ENCODE data around the gene KXD1.

Gene KXD1

GRCh38 chr19:18603958-18604819 is 46.5 kb downstream of the KXD1 start:
- DNase-seq: no peak

- no peak for DNase-seq
Measured at GRCh38 chr19:18604820-18605159, 47.1 kb downstream of the KXD1 start.

GRCh38 chr19:18605196-18605545 is 47.5 kb downstream of the KXD1 start:
- no peak for DNase-seq

DNA sequence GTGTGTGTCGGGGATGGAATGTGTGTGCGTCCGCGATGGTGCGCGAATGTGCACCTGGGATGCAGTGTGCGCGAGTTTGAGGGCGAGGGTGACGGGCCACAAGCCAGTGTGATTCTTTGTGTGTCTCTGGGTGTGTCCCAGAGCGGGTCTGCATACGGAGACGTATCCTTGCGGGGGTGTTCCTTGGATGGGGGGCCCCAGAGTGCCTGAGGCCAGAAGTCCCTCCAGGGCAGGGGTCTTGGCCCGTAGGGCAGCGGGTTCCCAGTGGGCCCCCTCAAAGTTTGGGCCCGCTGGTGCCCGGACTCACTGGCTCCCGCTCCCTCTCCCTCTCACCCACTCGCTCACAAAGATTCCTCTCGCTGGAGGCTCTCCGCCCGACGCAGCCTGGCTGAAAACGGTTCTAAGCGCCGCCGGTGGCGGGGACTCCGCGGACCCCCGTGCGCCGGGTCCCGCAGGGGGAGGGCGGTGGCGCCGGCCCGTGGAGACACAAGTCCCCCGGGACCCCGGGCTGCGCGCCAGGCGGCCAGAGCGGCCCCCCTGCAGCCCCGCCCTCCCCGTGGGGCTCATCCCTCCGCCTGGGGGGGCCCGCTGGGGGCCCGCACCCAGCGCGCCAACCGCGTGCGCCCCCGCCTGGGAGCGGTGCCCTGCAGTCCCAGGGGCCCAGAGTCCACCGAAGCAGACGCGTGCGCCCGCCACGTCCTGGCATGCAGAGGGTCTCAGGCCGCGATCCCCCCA is 48.0 kb downstream of the KXD1 start:
- no peak for DNase-seq

DNA sequence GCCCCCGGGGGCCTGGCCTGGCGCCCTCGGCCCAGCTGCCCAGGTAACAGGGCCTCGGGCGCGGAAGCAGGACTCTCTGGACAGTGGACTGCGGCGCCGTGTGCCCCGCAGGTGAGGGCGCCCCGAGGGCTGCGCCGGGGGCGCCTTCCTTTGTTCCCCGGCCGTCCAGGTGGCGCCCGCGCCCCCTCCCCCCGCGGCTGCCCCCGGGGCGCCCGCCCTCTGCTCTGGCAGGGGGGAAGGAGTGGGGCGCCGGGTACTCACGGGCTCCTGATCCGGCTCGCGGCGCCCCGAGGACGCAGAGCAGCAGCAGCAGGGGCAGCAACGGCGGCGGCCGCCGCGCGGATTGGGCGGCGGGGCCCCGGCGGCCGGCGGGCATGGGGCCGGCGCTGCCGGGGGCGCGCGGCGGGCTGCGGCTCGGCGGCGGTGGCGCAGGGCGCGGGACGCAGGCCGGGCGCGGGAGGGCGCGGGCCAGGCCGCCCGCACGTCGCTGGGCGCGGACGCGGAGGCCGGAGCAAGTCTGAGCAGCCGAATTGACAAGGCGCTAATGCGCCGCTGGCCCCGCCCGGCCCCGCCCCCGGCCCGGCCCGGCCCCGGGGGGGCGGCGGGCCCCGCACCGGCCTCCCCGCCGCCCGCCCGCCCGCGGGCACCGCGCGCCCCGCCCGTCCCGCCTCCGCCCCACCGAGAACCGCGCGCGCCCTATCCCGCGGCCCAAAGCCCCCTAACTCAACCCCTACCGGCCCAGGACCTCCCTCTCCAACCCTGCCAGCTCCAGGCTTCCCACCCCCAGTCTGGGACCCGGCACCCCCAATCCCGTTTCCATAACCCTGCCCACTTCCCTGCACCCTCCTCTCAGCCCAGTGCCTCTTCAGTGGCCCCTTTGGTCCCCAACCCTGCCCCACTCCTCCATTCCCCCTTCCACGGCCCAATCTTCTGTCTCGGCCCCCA is 48.9 kb downstream of the KXD1 start, which contains the start of gene CRLF1:
TSS of gene CRLF1 (minus strand) at position 519 of the 945 bp plus-strand sequence. CDS start at position 376, 143 bp downstream.
- DNase-seq: no peak

DNA sequence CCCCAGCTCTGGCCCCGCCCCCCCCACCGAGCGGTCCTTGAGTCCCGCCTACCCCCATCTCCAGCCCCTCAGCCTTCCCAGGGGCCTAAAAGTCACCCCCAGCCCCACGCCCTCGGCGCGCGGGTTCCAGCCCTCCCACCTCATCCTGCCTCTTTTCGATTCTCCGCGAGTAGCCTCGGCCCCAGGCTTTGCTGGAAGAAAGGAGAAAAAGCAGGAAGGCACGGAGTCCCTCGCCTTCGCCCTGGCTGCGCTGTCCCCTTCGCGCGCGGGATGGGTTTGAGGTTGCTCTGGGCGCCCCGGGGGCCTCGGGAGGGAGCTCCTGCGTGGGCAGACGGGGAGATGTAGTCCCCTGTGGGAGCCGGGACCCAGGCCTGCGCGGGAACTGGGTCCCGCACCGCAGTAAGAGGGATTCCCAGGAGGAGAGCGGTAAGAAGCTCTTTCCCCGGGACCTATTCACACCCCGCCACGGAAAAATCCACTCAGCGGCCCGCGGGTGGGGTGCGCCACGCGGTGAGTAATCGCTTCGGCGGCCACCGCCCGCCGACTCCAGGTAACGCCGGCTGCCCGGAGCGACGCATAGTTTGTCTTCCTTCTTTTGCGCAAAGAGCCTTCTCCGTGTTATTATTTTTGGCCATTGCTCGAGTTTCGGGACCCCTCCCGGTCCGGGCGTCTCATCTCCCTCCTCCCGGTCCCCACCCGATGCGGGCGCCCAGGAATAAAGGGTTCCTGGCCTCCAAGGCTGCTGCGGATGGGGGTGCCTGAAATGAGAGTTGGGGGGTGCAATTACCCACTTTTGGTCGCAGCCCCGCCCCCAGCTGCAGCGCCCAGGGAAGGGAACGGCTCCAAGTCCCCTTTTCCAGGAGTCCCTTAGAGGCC is 49.8 kb downstream of the KXD1 start:
- no peak for DNase-seq

DNA sequence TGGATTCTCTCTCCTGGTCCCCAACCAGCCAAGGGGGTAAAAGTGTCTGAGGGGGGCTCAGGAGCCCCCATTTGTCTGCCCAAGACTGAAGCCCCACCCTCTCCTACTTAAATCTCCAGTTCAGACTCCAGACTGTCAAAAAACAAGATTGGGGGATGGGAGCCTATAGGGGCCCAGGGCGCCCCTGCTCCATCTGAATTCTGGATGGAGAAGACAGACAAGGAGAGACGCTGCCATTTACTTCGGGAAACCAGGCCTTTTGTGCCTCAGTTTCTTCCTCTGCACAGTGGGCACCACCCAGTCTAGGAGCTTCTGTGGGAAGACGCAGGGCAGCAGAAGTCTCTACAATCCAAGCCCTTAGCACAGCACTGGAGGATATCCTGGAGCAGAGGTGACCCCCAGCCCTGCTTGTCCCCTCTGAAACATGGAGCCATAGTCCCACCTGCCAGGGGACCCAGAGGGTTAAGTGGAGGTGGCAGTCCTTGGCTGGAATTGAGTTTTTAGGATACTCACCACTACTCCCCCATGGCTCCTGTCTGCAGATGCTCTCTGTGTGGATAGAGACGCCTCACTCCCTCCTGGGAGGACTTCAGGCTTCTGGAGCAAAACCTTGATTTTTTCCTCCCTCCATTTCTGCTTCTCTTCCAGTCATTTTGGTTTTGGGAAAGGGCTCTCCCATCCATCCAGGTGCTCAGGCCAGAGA is 50.6 kb downstream of the KXD1 start:
- no peak for DNase-seq

DNA sequence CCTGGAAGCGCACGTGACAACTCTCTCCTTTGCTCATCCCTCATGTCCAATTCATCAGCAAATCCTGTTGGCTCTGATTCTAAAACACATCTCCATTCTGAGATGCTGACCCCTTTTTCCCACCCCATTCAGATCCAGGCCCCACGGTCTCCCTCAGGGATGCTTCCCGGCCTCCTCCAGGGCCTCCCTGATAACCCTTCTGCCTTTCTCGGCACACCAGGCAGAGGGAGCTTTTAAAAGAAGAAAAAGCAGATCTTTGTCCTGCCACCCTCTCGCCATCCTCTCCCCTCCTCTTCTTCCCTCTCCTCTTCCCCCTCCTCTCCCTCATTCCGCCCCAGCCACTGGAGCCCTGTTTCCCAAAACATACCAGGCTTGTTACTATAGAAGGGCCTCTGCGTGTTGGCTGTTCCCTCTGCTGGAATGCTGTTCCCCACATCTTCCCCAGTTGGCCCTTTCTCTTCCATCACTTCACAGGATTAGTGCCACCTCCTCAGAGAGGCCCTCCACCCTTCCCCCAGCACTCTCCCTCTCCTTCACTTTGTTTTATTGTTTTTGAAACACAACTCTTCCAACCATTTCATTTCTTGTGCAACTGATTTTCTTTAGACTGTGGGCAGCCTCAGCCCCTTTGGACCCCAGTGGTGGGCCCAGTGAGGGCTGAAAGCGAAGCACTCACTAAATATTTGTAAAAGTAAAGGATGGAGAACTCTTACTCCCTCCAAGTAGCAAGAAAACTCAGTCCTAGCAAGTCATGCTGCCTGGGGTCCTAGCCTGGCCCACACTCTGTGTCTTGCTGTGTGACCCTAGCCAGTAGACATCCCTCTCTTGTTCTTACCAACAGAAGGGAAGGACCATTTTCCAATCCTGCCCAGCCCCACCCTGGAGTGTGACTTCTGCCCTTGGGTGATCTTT is 51.4 kb downstream of the KXD1 start:
- no peak for DNase-seq

DNA sequence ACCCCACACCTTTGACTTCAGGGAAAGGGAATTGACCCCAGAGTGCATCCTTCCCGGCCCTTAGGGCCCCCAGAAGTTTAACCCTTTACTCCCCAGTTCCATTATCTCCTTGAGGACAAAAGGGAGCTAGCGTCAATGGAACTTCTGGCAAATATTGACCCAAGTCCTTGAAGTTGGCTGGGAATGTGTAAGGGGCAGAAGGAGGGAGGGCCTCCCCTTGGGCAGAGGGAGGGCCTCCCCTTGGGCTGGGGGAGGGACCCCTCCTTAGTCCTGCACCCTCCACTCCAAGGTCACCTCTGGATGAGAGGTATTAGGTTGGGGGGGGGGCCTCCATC is 52.0 kb downstream of the KXD1 start:
- no peak for DNase-seq

DNA sequence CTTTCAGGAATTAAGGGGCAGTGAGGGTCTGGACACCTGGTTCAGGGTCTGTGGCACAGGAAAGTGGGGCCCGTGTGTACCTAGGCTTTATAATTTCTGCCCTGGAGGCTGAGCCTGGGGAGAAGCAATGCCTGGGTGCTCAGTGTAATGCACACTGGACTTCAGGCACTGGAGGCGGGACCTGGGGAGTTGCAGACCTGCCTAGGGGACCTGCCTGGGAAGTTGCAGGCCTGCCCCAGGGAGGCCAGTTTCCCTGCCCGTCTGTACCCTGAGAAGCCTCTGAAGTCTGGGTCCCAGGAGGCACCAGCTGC is 52.5 kb downstream of the KXD1 start:
- no peak for DNase-seq

GRCh38 chr19:18610556-18611326 is 53.1 kb downstream of the KXD1 start:
- no peak for DNase-seq

- no peak for DNase-seq
Measured at GRCh38 chr19:18611327-18612050, 53.8 kb downstream of the KXD1 start.

DNA sequence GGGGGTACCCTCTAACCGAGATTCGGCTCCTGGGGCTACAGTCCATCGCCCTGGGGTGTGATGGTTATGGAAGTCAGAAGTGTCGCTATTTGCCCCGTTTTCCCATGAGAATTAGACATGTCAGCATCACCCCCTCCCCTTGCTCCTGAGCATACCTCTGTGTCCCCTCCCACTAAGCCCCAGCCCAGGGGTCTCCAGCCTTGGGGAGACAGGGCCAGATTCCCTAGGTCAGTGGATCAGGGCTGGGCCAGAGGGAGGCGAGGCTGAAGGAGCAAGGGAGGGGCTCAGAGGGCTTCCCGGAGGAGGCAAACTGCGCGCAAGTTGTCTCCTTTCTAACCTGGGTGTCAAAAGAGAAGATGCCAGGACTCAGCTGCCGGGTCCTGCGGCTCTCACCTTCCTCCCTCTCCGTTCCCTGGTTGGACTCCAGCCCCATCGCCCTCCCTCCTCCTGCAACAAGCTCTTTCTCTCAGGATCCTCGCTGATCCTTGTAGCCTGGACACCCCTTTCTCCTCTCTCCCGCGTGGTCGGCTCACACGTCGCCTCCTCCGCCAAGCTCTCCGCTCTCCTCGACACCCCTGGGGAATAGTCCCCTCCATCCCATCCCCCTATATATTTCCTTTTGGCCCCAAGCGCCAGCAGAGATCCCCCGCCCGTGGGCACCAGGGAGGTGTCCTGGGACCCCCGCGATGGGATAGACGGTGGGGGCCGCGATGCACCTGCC is 54.5 kb downstream of the KXD1 start:
- DNase-seq: no peak

- no peak for DNase-seq
Measured at GRCh38 chr19:18612772-18613588, 55.3 kb downstream of the KXD1 start, which contains the start of gene TMEM59L. Gene TMEM59L, plus strand, starts transcription at chr19:18612870. Its CDS starts 89 bp downstream, at chr19:18612959.

GRCh38 chr19:18613589-18614234 is 56.0 kb downstream of the KXD1 start:
- no peak for DNase-seq

DNA sequence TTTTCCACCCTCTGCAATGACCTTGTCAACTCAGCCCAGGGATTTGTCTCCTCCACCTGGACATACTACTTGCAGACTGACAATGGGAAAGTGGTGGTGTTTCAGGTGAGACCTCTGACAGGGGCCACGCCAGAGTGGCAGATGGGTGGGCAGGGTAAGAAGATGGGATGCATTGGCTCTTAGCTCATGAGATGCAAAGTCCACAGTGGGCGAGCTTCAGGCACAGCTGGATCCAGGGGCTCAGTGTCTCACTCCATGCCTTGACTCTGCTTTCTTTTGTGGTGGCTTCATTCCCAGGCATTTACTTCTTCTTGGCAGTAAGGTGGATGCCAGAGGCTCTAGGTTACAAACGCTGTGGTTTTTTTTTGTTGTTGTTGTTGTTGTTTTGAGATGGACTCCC is 58.4 kb downstream of the KXD1 start:
- no peak for DNase-seq

GRCh38 chr19:18617562-18617961 is 59.9 kb downstream of the KXD1 start:
- no peak for DNase-seq

Data from NCI-H1092 treated with DMSO at 0.1 percent for 48 hours (cell line).